Measurements from ENCODE around the gene EYA2.

EYA2 gene

DNA sequence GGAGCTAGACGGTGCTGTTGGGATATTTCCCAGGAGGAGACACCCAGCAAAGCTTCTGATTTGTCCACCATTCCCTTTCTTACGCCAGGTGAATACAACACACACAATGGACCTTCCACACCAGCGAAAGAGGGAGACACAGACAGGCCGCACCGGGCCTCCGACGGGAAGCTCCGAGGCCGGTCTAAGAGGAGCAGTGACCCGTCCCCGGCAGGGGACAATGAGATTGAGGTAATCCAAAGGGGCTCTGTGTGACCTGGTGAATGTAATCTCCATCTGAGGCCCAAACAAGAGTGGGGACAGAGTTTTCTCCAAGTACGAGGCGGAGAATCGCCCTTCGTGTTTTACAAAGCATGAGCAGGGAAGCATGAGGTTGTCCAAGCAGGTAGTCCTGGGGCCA, 194.5 kb downstream of the EYA2 start:
- Histone ChIP-seq H3K36me3 (ENCODE audit: insufficient read depth) (no peaks in the 10 kb centered on the region; the same call in 1 of the 2 replicates), H3K27ac (no peak overlapping the region), H3K27me3 (ENCODE audit: insufficient read depth, low read depth) (no peaks in the 10 kb centered on the region), H3K79me2 (ENCODE audit: insufficient read depth, low read depth) (no peaks in the 10 kb centered on the region), H3K4me3 (IDR thresholded peaks at IDR 0.05; ENCODE audit: insufficient read depth, low read depth, low read length) (no peak overlapping the region), H2AFZ (ENCODE audit: low read depth) (no peak overlapping the region), H4K20me1 (ENCODE audit: insufficient read depth) (no peaks in the 10 kb centered on the region), H3K9ac (no peak overlapping the region), H3K4me2 (no peak overlapping the region), H3K4me1 (ENCODE audit: low read depth, poor library complexity, severe bottlenecking) (no peaks in the 10 kb centered on the region)
- TF ChIP-seq, protein P1, sequence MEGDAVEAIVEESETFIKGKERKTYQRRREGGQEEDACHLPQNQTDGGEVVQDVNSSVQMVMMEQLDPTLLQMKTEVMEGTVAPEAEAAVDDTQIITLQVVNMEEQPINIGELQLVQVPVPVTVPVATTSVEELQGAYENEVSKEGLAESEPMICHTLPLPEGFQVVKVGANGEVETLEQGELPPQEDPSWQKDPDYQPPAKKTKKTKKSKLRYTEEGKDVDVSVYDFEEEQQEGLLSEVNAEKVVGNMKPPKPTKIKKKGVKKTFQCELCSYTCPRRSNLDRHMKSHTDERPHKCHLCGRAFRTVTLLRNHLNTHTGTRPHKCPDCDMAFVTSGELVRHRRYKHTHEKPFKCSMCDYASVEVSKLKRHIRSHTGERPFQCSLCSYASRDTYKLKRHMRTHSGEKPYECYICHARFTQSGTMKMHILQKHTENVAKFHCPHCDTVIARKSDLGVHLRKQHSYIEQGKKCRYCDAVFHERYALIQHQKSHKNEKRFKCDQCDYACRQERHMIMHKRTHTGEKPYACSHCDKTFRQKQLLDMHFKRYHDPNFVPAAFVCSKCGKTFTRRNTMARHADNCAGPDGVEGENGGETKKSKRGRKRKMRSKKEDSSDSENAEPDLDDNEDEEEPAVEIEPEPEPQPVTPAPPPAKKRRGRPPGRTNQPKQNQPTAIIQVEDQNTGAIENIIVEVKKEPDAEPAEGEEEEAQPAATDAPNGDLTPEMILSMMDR (conservative IDR thresholded peaks at IDR 0.05; ENCODE audit: low read depth, low read length), result no peak

DNA sequence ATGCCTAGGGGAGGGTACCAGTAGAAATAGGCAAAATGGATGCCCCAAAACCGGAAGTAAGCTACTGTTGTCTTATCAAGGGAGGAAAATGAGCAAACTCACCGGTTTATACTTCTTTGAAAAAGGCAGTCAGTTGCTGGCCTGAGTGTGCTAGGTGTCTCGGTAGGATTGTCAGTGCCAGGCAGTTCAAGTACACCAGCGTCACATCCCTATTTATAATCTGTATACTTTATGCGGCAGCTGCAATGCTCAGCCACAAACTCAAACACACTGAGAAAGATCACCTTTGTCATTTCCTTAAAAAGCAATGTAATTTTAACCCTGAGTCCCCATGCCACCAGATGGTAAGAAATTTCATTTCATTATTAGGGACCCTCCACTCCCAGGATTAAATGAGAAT, 196.2 kb downstream of the EYA2 start:
- TF ChIP-seq, protein P1 (conservative IDR thresholded peaks at IDR 0.05; ENCODE audit: low read depth, low read length), result no peak

DNA sequence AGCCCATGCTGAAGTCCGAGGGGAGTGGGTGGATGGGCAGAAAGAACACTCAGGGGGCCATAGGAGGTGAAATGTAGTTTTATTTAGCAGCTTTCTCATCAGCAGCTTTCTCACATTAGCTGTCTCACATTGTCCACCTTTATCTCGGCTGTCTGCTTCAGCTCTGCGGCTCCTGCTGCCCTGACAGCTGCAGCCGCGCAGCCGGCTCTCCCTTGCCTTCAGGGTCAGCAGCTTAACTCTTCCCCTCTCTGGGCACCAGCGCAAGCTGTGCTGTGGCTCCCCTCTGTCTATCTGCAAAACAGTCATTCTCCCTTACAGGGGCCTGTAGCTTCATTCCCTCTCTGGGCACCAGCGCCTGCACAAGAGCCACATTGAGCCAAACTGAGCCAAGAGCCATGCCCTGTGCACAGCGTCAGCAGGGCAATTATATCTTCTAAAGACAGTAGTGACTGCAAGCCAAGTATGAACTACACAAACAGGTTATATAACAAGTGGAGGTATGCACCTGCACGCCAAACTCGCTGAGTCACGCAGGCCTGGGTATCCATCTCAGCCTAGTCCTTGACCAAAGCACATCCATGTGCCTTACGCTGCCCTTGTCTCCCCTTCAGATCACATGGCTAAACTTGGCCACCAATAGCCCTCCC, 198.8 kb downstream of the EYA2 start:
- no peaks in the 10 kb centered on the region for H3K4me1 ChIP-seq (ENCODE audit: low read depth, poor library complexity, severe bottlenecking)
- no peaks in the 10 kb centered on the region for H3K27me3 ChIP-seq (ENCODE audit: insufficient read depth, low read depth)
- TF ChIP-seq, protein P1 (conservative IDR thresholded peaks at IDR 0.05; ENCODE audit: low read depth, low read length), result no peak
- H3K4me3 ChIP-seq (IDR thresholded peaks at IDR 0.05; ENCODE audit: insufficient read depth, low read depth, low read length), result no peak overlapping the region
- no peak overlapping the region for H3K27ac ChIP-seq
- no peaks in the 10 kb centered on the region for H3K79me2 ChIP-seq (ENCODE audit: insufficient read depth, low read depth)
- H3K36me3 ChIP-seq (ENCODE audit: insufficient read depth), result peaks cover 2% of the 10 kb centered on the region; the same call in 1 of the 2 replicates
- H4K20me1 ChIP-seq (ENCODE audit: insufficient read depth), result no peaks in the 10 kb centered on the region
- H3K9ac ChIP-seq, result no peak overlapping the region
- no peak overlapping the region for H3K4me2 ChIP-seq
- no peak overlapping the region for H2AFZ ChIP-seq (ENCODE audit: low read depth)

More for the DNA sequence above, 196.2 kb downstream of the EYA2 start:
- Histone ChIP-seq H2AFZ (ENCODE audit: low read depth) (no peak overlapping the region), H3K4me1 (ENCODE audit: low read depth, poor library complexity, severe bottlenecking) (no peaks in the 10 kb centered on the region), H4K20me1 (ENCODE audit: insufficient read depth) (no peaks in the 10 kb centered on the region), H3K4me3 (IDR thresholded peaks at IDR 0.05; ENCODE audit: insufficient read depth, low read depth, low read length) (no peak overlapping the region), H3K79me2 (ENCODE audit: insufficient read depth, low read depth) (no peaks in the 10 kb centered on the region), H3K9ac (no peak overlapping the region), H3K36me3 (ENCODE audit: insufficient read depth) (no peaks in the 10 kb centered on the region; the same call in 1 of the 2 replicates), H3K27me3 (ENCODE audit: insufficient read depth, low read depth) (no peaks in the 10 kb centered on the region), H3K4me2 (no peak overlapping the region), H3K27ac (no peak overlapping the region)

DNA sequence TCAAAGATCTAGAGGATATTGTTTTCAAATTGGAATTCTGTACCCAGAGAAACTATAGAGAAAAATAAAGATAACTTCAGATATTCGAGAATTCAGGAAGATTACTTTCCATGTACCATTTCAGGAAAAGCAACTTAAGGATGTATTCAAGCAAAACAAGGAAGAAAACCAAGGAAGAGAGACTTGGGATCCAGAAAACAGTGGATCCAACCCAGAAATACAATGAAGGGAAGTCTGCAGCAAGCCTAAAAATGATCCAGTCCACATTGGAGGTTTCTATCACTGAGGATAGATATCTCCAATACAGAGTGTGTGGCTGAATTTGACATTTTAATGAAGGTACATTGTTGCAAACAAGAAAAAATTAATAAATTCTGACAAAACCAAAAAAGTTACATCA, 201.0 kb downstream of the EYA2 start:
- H3K9ac ChIP-seq, result no peak overlapping the region
- no peaks in the 10 kb centered on the region for H3K4me1 ChIP-seq (ENCODE audit: low read depth, poor library complexity, severe bottlenecking)
- H4K20me1 ChIP-seq (ENCODE audit: insufficient read depth), result no peaks in the 10 kb centered on the region
- H3K27ac ChIP-seq, result no peak overlapping the region
- TF ChIP-seq, protein P1 (conservative IDR thresholded peaks at IDR 0.05; ENCODE audit: low read depth, low read length), result no peak
- no peaks in the 10 kb centered on the region for H3K79me2 ChIP-seq (ENCODE audit: insufficient read depth, low read depth)
- no peak overlapping the region for H3K4me2 ChIP-seq
- H3K36me3 ChIP-seq (ENCODE audit: insufficient read depth), result peaks cover 2% of the 10 kb centered on the region; the same call in 1 of the 2 replicates
- no peak overlapping the region for H3K4me3 ChIP-seq (IDR thresholded peaks at IDR 0.05; ENCODE audit: insufficient read depth, low read depth, low read length)
- H3K27me3 ChIP-seq (ENCODE audit: insufficient read depth, low read depth), result no peaks in the 10 kb centered on the region
- H2AFZ ChIP-seq (ENCODE audit: low read depth), result no peak overlapping the region

All from KMS-11 (cell line).